Keratinocyte (primary cell): ENCODE results near the gene KCNN4. TPM values are rescaled to one million over a fixed set of nuclear protein-coding genes. Genes with fewer than 3 reads are reported as not detected.
A peak's percentile ranks its signal among the peaks of the same experiment; 100 is the strongest.

Experiments
- DNase-seq: peaks from one replicate; pipeline ENCODE4 v3.0.0-alpha.2; 2011; ENCODE audit warnings: low read depth, missing footprints, low spot score
- FAIRE-seq: peaks from 2 replicates; lab custom pipeline; 2011; peaks lifted over from hg19 to GRCh38; lab: Jason Lieb, UNC
- H2AFZ ChIP-seq: 2 replicates; pipeline ENCODE4 v1.6.0; 2012; ENCODE audit warnings: low read length, control low read depth, inconsistent platforms; ENCODE audit not compliant: control insufficient read depth
- H3K27ac ChIP-seq: 2 replicates; pipeline ENCODE4 v1.5.1; 2011; ENCODE audit warnings: low read length; ENCODE audit not compliant: control insufficient read depth, insufficient read depth
- H3K27me3 ChIP-seq: 3 replicates; pipeline ENCODE4 v1.6.0; 2011; ENCODE audit warnings: low read length; ENCODE audit not compliant: control insufficient read depth, insufficient read depth; ENCODE audit errors: extremely low read depth
- H3K36me3 ChIP-seq, 2 experiments: 2 replicates in 1 of 2; 3 replicates in 1 of 2; pipeline ENCODE4 v1.5.1; 2011; ENCODE audit warnings: low read length in 2 of 2, mild to moderate bottlenecking in 1 of 2; ENCODE audit not compliant: control insufficient read depth in 2 of 2, insufficient read depth in 2 of 2; ENCODE audit errors: extremely low read depth in 1 of 2
- H3K4me1 ChIP-seq: 3 replicates; pipeline ENCODE4 v1.5.1; 2011; ENCODE audit warnings: low read length; ENCODE audit not compliant: control insufficient read depth, insufficient read depth; ENCODE audit errors: extremely low read depth
- H3K4me2 ChIP-seq: 3 replicates; pipeline ENCODE4 v1.6.0; 2011; ENCODE audit warnings: low read depth, low read length; ENCODE audit not compliant: control insufficient read depth, insufficient read depth; ENCODE audit errors: extremely low read depth
- H3K4me3 ChIP-seq, 3 experiments: fragments of 200-600 bp in 1 of 3; sonication (generic) in 1 of 3; 2 replicates in 2 of 3; 3 replicates in 1 of 3; pipeline ENCODE4 v1.5.1; 2011 to 2016; ENCODE audit warnings: low read length in 3 of 3, mild to moderate bottlenecking in 3 of 3, control low read depth in 2 of 3, inconsistent platforms in 1 of 3, low read depth in 1 of 3, mixed read lengths in 1 of 3, mixed run types in 1 of 3, moderate library complexity in 1 of 3; ENCODE audit not compliant: control insufficient read depth in 2 of 3, insufficient read depth in 2 of 3; ENCODE audit errors: extremely low read depth in 1 of 3
- H3K79me2 ChIP-seq: 2 replicates; pipeline ENCODE4 v1.6.0; 2012; ENCODE audit warnings: low read length; ENCODE audit not compliant: control insufficient read depth, insufficient read depth
- H3K9ac ChIP-seq: 3 replicates; pipeline ENCODE4 v1.6.0; 2011; ENCODE audit warnings: low read length; ENCODE audit not compliant: control insufficient read depth, insufficient read depth; ENCODE audit errors: extremely low read depth
- H3K9me1 ChIP-seq: 3 replicates; pipeline ENCODE4 v1.6.0; 2011; ENCODE audit warnings: low read length; ENCODE audit not compliant: control insufficient read depth, insufficient read depth; ENCODE audit errors: extremely low read depth
- H3K9me3 ChIP-seq: 2 replicates; pipeline ENCODE4 v1.5.1; 2012; ENCODE audit warnings: low read depth, low read length; ENCODE audit not compliant: control insufficient read depth
- H4K20me1 ChIP-seq: 3 replicates; pipeline ENCODE4 v1.6.0; 2011; ENCODE audit warnings: low read length; ENCODE audit not compliant: control insufficient read depth, insufficient read depth; ENCODE audit errors: extremely low read depth
- EZH2 ChIP-seq: IDR thresholded peaks from one replicate; pipeline ENCODE4 v1.6.1; 2012; ENCODE audit warnings: inconsistent platforms, mild to moderate bottlenecking, low read length, moderate library complexity
- dilution Hi-C: fragments of 300-500 bp; cut with MboI; formaldehyde crosslinking; loops from one replicate; pipeline ENCODE4 v1.7.0; 2020; ENCODE audit warnings: low sequenced_read_pairs; ENCODE audit not compliant: extremely low pct_ligation_motif_present
- polyA plus RNA-seq, 5 experiments: library from polyadenylated mRNA; depleted of rRNA in 3 of 5; stranded (reverse) in 3 of 5; stranded (forward) in 1 of 5; unstranded in 1 of 5; fragments of >200 nt; gene quantifications; 1 replicate in 1 of 5; 2 replicates in 3 of 5; 3 replicates in 1 of 5; pipeline versions ENCODE4 v1.2.1 to v1.2.3, GENCODE V29; 2011 to 2012; ENCODE audit warnings: missing spikeins in 2 of 5, low read depth in 1 of 5, low replicate concordance in 1 of 5
- TF ChIP-seq, protein P1 (sequence below), 3 experiments: IDR thresholded peaks in 1 of 3; conservative IDR thresholded peaks in 1 of 3; optimal IDR thresholded peaks in 1 of 3; 2 replicates in 2 of 3; 3 replicates in 1 of 3; pipeline versions ENCODE3 to v1.5.1; 2011; ENCODE audit warnings: low read length in 3 of 3, mild to moderate bottlenecking in 3 of 3, moderate library complexity in 2 of 3, control low read depth in 1 of 3, inconsistent platforms in 1 of 3; ENCODE audit not compliant: insufficient read depth in 2 of 3; ENCODE audit errors: extremely low read depth in 1 of 3

Gene KCNN4
- polyA plus RNA-seq, 1 donor (not counting 4 experiments of a cell fraction or from before 2014, with no cell fraction given): 9.8 TPM

DNA sequence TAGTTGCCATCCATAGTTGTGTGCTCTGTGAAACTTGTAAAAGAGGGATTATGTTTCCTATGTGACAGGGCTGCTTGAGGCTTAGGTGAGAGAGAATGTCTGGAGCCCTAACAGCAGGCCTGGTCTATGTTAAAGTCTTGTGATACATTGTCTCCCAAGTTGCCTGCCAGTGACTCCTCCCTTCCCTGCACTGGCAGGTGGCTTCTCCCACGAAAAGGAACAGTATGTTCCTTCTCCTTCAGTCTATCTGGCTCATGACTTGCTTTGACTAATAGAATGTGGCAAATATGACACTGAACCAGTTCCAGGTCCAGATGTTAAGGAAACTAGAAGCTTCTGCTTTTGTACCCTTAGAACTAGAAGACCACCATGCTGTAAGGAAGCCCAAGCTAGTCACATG is 5.9 kb upstream of the KCNN4 start:
- Histone ChIP-seq H3K9ac (no peak overlapping the region), H3K9me3 (no peaks in the 10 kb centered on the region), H3K36me3 (no peaks in the 10 kb centered on the region), H2AFZ (no peak overlapping the region), H3K9me1 (no peaks in the 10 kb centered on the region), H3K27me3 (no peaks in the 10 kb centered on the region), H4K20me1 (no peaks in the 10 kb centered on the region), H3K79me2 (no peaks in the 10 kb centered on the region), H3K4me1 (peaks cover 34% of the 10 kb centered on the region), H3K27ac (no peak overlapping the region), H3K4me3 (no peak overlapping the region), H3K4me2 (no peak overlapping the region)
- DNase-seq (no peak), FAIRE-seq (no peak)
- dilution Hi-C loops: no loop called here
- TF ChIP-seq, protein P1, sequence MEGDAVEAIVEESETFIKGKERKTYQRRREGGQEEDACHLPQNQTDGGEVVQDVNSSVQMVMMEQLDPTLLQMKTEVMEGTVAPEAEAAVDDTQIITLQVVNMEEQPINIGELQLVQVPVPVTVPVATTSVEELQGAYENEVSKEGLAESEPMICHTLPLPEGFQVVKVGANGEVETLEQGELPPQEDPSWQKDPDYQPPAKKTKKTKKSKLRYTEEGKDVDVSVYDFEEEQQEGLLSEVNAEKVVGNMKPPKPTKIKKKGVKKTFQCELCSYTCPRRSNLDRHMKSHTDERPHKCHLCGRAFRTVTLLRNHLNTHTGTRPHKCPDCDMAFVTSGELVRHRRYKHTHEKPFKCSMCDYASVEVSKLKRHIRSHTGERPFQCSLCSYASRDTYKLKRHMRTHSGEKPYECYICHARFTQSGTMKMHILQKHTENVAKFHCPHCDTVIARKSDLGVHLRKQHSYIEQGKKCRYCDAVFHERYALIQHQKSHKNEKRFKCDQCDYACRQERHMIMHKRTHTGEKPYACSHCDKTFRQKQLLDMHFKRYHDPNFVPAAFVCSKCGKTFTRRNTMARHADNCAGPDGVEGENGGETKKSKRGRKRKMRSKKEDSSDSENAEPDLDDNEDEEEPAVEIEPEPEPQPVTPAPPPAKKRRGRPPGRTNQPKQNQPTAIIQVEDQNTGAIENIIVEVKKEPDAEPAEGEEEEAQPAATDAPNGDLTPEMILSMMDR (optimal IDR thresholded peaks at IDR 0.05 in 1 of 3, IDR thresholded peaks at IDR 0.05 in 1 of 3, conservative IDR thresholded peaks at IDR 0.05 in 1 of 3; ENCODE audit: extremely low read depth in 1 of 3, insufficient read depth in 2 of 3, low read length in 3 of 3): no peak
- TF ChIP-seq EZH2: no peak

- peak; percentile 56 for FAIRE-seq
- peaks cover 3% of the 10 kb centered on the region for H3K79me2 ChIP-seq
- H3K9ac ChIP-seq: peak overlapping the region; percentile 57
- H4K20me1 ChIP-seq: no peaks in the 10 kb centered on the region
- dilution Hi-C loops: no loop called here
- H2AFZ ChIP-seq: peak overlapping the region; percentile 47
- no peaks in the 10 kb centered on the region for H3K36me3 ChIP-seq
- peak overlapping the region in 1 of 3 experiments; percentile 35 for H3K4me3 ChIP-seq
- H3K9me3 ChIP-seq: no peaks in the 10 kb centered on the region
- peaks cover 46% of the 10 kb centered on the region for H3K4me1 ChIP-seq
- peak overlapping the region; percentile 63 for H3K27ac ChIP-seq
- TF ChIP-seq, protein P1 (optimal IDR thresholded peaks at IDR 0.05 in 1 of 3, IDR thresholded peaks at IDR 0.05 in 1 of 3, conservative IDR thresholded peaks at IDR 0.05 in 1 of 3; ENCODE audit: extremely low read depth in 1 of 3, insufficient read depth in 2 of 3, low read length in 3 of 3): peak; percentile 91 to 99 (median 97)
- TF ChIP-seq EZH2: no peak
- no peaks in the 10 kb centered on the region for H3K27me3 ChIP-seq
- no peak for DNase-seq
- peak overlapping the region; percentile 68 for H3K4me2 ChIP-seq
- no peaks in the 10 kb centered on the region for H3K9me1 ChIP-seq
These were observed 4.4 kb upstream of the KCNN4 start for GRCh38 chr19:43784981-43785808.
